PC-3 (cell line): Measurements from ENCODE around the gene CASP14. TPM values are rescaled to one million over a fixed set of nuclear protein-coding genes. Genes with fewer than 3 reads are reported as not detected.

Experiments used
- ATAC-seq: fragments of 200-7000 bp; cut with Tn5 transposase; 2 replicates; pipeline ENCODE4 v1.9.1; 2020; ENCODE audit warnings: mild to moderate bottlenecking, moderate library complexity
- BruUV-seq: library from RNA; stranded (reverse); fragments of 400-500 nt; replicated peaks from 2 replicates; lab custom pipeline; 2021; lab: Mats Ljungman, UMichigan
- CTCF ChIA-PET: fragments of 300-600 bp; sonication (Branson Sonifier 250); formaldehyde crosslinking; loops from one replicate; lab custom pipeline; 2022; ENCODE audit warnings: antibody characterized with exemption; lab: Charles Lee
- POLR2A ChIA-PET: fragments of 300-600 bp; sonication (Branson Sonifier 250); formaldehyde crosslinking; loops from one replicate; lab custom pipeline; 2022; ENCODE audit warnings: antibody characterized with exemption; ENCODE audit not compliant: unreplicated experiment; lab: Charles Lee
- DNase-seq: peaks from one replicate; pipeline ENCODE4 v3.0.0-alpha.2; 2015
- H2AFZ ChIP-seq: fragments of 300-600 bp; sonication (generic); 2 replicates; pipeline ENCODE4 v1.6.0; 2016; ENCODE audit warnings: antibody characterized with exemption, low read length
- H3F3A ChIP-seq: fragments of 300-600 bp; sonication (generic); one replicate; pipeline ENCODE4 v1.6.0; 2017; ENCODE audit warnings: antibody characterized with exemption, low read length, control low read depth, mild to moderate bottlenecking; ENCODE audit not compliant: unreplicated experiment
- H3K27ac ChIP-seq: fragments of 300-600 bp; sonication (generic); 2 replicates; pipeline ENCODE4 v1.5.1; 2016; ENCODE audit warnings: mild to moderate bottlenecking, low read length
- H3K27me3 ChIP-seq: fragments of 300-600 bp; sonication (generic); 2 replicates; pipeline ENCODE4 v1.6.1; 2016; ENCODE audit warnings: low read length, mixed read lengths
- H3K36me3 ChIP-seq: fragments of 300-600 bp; sonication (generic); 2 replicates; pipeline ENCODE4 v1.6.1; 2016; ENCODE audit warnings: low read depth, mixed run types, low read length, mixed read lengths
- H3K4me1 ChIP-seq: fragments of 300-600 bp; sonication (generic); 2 replicates; pipeline ENCODE4 v1.5.1; 2016; ENCODE audit warnings: low read length; ENCODE audit not compliant: insufficient read depth
- H3K4me2 ChIP-seq: fragments of 300-600 bp; sonication (generic); 2 replicates; pipeline ENCODE4 v1.6.0; 2016; ENCODE audit warnings: low read length
- H3K4me3 ChIP-seq: fragments of 300-600 bp; sonication (generic); 2 replicates; pipeline ENCODE4 v1.5.1; 2016; ENCODE audit warnings: mild to moderate bottlenecking, low read length, mixed read lengths
- H3K79me2 ChIP-seq: fragments of 300-600 bp; sonication (generic); 2 replicates; pipeline ENCODE4 v1.6.1; 2017; ENCODE audit warnings: low read length, mixed read lengths
- H3K9ac ChIP-seq: fragments of 300-600 bp; sonication (generic); 2 replicates; pipeline ENCODE4 v1.6.0; 2016; ENCODE audit warnings: mild to moderate bottlenecking, low read length
- H3K9me2 ChIP-seq: fragments of 300-600 bp; sonication (generic); replicated peaks from 2 replicates; pipeline ENCODE4 v1.6.1; 2016; ENCODE audit warnings: mixed run types, low read length, mixed read lengths
- H3K9me3 ChIP-seq: fragments of 300-600 bp; sonication (generic); 2 replicates; pipeline ENCODE4 v1.6.1; 2016; ENCODE audit warnings: low read length, mixed read lengths
- H4K20me1 ChIP-seq: fragments of 300-600 bp; sonication (generic); 2 replicates; pipeline ENCODE4 v1.6.1; 2016; ENCODE audit warnings: low read length, mixed read lengths
- CTCF ChIP-seq: fragments of 300-600 bp; sonication (generic); conservative IDR thresholded peaks from 2 replicates; pipeline ENCODE4 v1.5.1; 2017; ENCODE audit warnings: antibody characterized with exemption, low read depth, mild to moderate bottlenecking, low read length
- EZH2 ChIP-seq: fragments of 300-600 bp; sonication (generic); IDR thresholded peaks from one replicate; pipeline ENCODE4 v1.6.1; 2017; ENCODE audit warnings: antibody characterized with exemption, mild to moderate bottlenecking, low read length; ENCODE audit not compliant: unreplicated experiment
- EZH2phosphoT487 ChIP-seq: fragments of 300-600 bp; sonication (generic); IDR thresholded peaks from 2 replicates; pipeline ENCODE4 v1.6.1; 2018; ENCODE audit warnings: mild to moderate bottlenecking, antibody characterized with exemption, low read length, borderline replicate concordance
- intact Hi-C: fragments of 100-400 bp; cut with micrococcal nuclease; formaldehyde crosslinking; loops from 2 replicates; pipeline ENCODE4 v1.9.0; 2023
- total RNA-seq: library from RNA; depleted of rRNA; stranded (reverse); fragments of >200 nt; gene quantifications from 2 replicates; pipeline ENCODE4 v1.2.3, GENCODE V29; 2014

Gene CASP14
- total RNA-seq, 1 experiment from 2014 or later: 5.0 TPM

- H3K27me3 ChIP-seq: no peaks in the 10 kb centered on the region
- CTCF ChIA-PET: no interaction called here
These were observed 7.3 kb upstream of the CASP14 start for GRCh38 chr19:15042003-15042402.

GRCh38 chr19:15042826-15043225 lies 6.5 kb upstream of the CASP14 start:
- TF ChIP-seq EZH2phosphoT487: no peak
- TF ChIP-seq EZH2: no peak
- TF ChIP-seq CTCF: no peak
- Histone ChIP-seq H4K20me1 (no peaks in the 10 kb centered on the region), H3K9ac (no peak overlapping the region), H3K27me3 (no peaks in the 10 kb centered on the region), H3K4me1 (peaks cover 13% of the 10 kb centered on the region), H3K79me2 (no peaks in the 10 kb centered on the region), H3F3A (no peaks in the 10 kb centered on the region), H3K9me3 (no peaks in the 10 kb centered on the region), H3K4me2 (no peak overlapping the region), H3K9me2 (no peaks in the 10 kb centered on the region), H2AFZ (no peak overlapping the region), H3K36me3 (no peaks in the 10 kb centered on the region), H3K27ac (no peak overlapping the region), H3K4me3 (no peak overlapping the region)
- ChIA-PET POLR2A (no interaction called here), CTCF (no interaction called here)
- DNase-seq: no peak
- intact Hi-C loops: no loop called here
- ATAC-seq: no peak
- no TSS peak for BruUV-seq

More at GRCh38 chr19:15042003-15042402, 7.3 kb upstream of the CASP14 start:
- no TSS peak for BruUV-seq
- Histone ChIP-seq H3K27ac (no peak overlapping the region), H3K79me2 (no peaks in the 10 kb centered on the region), H3K36me3 (no peaks in the 10 kb centered on the region), H3K4me3 (no peak overlapping the region), H2AFZ (no peak overlapping the region), H3F3A (no peaks in the 10 kb centered on the region), H3K9ac (no peak overlapping the region), H3K4me2 (no peak overlapping the region), H3K9me3 (no peaks in the 10 kb centered on the region), H3K4me1 (peaks cover 21% of the 10 kb centered on the region), H4K20me1 (no peaks in the 10 kb centered on the region), H3K9me2 (no peaks in the 10 kb centered on the region)
- DNase-seq: no peak
- TF ChIP-seq EZH2phosphoT487: no peak
- ATAC-seq: no peak
- intact Hi-C loops: no loop called here
- POLR2A ChIA-PET: no interaction called here

- no peaks in the 10 kb centered on the region for H3K9me2 ChIP-seq
- no peaks in the 10 kb centered on the region for H3K27me3 ChIP-seq
- H4K20me1 ChIP-seq: no peaks in the 10 kb centered on the region
- no peak overlapping the region for H3K4me2 ChIP-seq
- H3K27ac ChIP-seq: no peak overlapping the region
- no peak overlapping the region for H2AFZ ChIP-seq
- intact Hi-C loops: no loop called here
- H3K4me1 ChIP-seq: peaks cover 19% of the 10 kb centered on the region
- BruUV-seq: no TSS peak
- H3K79me2 ChIP-seq: no peaks in the 10 kb centered on the region
- TF ChIP-seq EZH2phosphoT487 (no peak), CTCF (no peak), EZH2 (no peak)
- H3K9ac ChIP-seq: no peak overlapping the region
- DNase-seq (no peak), ATAC-seq (no peak)
- CTCF ChIA-PET: no interaction called here
- H3K4me3 ChIP-seq: no peak overlapping the region
- H3K36me3 ChIP-seq: no peaks in the 10 kb centered on the region
- POLR2A ChIA-PET: no interaction called here
- no peaks in the 10 kb centered on the region for H3K9me3 ChIP-seq
- no peaks in the 10 kb centered on the region for H3F3A ChIP-seq
These were observed 3.8 kb upstream of the CASP14 start for GRCh38 chr19:15045506-15045905.
